Activated CD4-positive, CD25-positive, alpha-beta regulatory T cell (primary cell): Measurements from ENCODE around the gene FAM136A.
"Not testable (repeated sequence)": the region's sequence is repeated elsewhere in the genome, so short reads cannot be mapped to it uniquely, and the experiment has no call there.

Experiments used
- DNase-seq, 4 experiments: peaks; one replicate each; lab custom pipeline; 2025; lab: John Stamatoyannopoulos, UW

The FAM136A gene

GRCh38 chr2:70301344-70302194, at the start of gene FAM136A:
FAM136A (minus strand) TSS chr2:70302067; CDS start chr2:70302011, 56 bp downstream.
- DNase-seq, result peak; percentile 79 to 84 (median 82)

- DNase-seq, result no peak
Observed at GRCh38 chr2:70349921-70350685, 48.2 kb upstream of the FAM136A start.

- DNase-seq, result no peak
Observed at GRCh38 chr2:70347831-70348230, 46.0 kb upstream of the FAM136A start.

GRCh38 chr2:70344195-70344594, 42.3 kb upstream of the FAM136A start:
- DNase-seq, result no peak

GRCh38 chr2:70341477-70341765, 39.6 kb upstream of the FAM136A start:
- no peak for DNase-seq

GRCh38 chr2:70340761-70341476, 39.1 kb upstream of the FAM136A start:
- DNase-seq, result no peak

GRCh38 chr2:70340075-70340474, 38.2 kb upstream of the FAM136A start:
- DNase-seq, result no peak

- no peak for DNase-seq
Observed at GRCh38 chr2:70336552-70336951, 34.7 kb upstream of the FAM136A start.

GRCh38 chr2:70331012-70331411, 29.1 kb upstream of the FAM136A start:
- no peak for DNase-seq

GRCh38 chr2:70330476-70330875, 28.6 kb upstream of the FAM136A start:
- DNase-seq, result no peak

- DNase-seq, result no peak
Observed at GRCh38 chr2:70328921-70329561, 27.2 kb upstream of the FAM136A start.

GRCh38 chr2:70325875-70326274, 24.0 kb upstream of the FAM136A start:
- DNase-seq, result no peak

GRCh38 chr2:70322518-70322917, 20.7 kb upstream of the FAM136A start:
- no peak for DNase-seq

GRCh38 chr2:70321370-70321769, 19.5 kb upstream of the FAM136A start:
- DNase-seq, result no peak

GRCh38 chr2:70314640-70315039, 12.8 kb upstream of the FAM136A start:
- DNase-seq, result no peak

GRCh38 chr2:70312560-70312959, 10.7 kb upstream of the FAM136A start:
- DNase-seq, result no peak

GRCh38 chr2:70310899-70311298, 9.0 kb upstream of the FAM136A start:
- DNase-seq, result no peak

- no peak for DNase-seq
Observed at GRCh38 chr2:70305531-70305930, 3.7 kb upstream of the FAM136A start.

- no peak for DNase-seq
Observed at GRCh38 chr2:70304498-70304897, 2.6 kb upstream of the FAM136A start.

GRCh38 chr2:70303186-70303585, 1.3 kb upstream of the FAM136A start:
- no peak for DNase-seq

- not testable (repeated sequence) for DNase-seq
Observed at GRCh38 chr2:70302195-70302546, 304 bp upstream of the FAM136A start.

- no peak for DNase-seq
Observed at GRCh38 chr2:70300771-70301343, 1.0 kb downstream of the FAM136A start.
